ENCODE results near the gene PTPRZ1.

The PTPRZ1 gene

DNA sequence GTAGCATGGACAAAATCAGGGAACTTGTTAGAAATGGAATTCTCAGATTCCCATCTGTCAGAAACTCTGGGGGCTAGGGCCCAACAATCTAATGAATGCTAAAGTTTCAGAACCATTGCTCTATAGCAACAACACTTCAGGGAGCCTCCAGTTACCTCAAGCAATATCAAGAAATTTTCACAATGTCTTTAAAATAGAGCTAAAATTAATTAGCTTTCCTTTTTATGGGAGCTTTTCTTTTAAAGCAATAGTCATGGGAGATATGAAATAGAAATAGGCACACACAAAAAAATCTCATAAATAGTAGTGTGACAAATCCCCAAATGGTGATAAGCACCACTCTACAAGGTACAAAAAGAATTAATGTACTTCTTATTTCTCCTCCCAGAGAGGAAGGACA, 190.2 kb downstream of the PTPRZ1 start:
- no peak for DNase-seq

DNA sequence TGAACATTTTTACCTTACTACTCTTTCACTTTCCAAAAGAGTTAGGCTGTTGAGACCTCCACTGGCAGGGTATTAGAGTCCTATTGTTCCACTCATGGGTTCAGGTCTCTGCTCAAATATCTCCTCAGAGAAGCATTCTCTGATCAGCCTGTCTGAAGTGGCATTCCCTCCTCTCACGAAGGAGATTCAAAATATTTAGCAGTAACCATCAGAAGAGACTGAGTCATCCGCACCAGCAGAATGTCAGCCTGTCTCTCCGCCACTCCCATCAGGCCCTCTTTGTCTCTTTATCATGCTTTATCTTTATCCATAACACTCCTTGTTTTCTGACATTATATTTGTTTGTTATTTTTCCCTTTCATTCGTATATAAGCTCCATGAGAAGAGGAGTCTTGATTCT, 192.0 kb downstream of the PTPRZ1 start:
- DNase-seq: no peak

GRCh38 chr7:122067077-122067476, 194.1 kb downstream of the PTPRZ1 start:
- no peak for DNase-seq

DNA sequence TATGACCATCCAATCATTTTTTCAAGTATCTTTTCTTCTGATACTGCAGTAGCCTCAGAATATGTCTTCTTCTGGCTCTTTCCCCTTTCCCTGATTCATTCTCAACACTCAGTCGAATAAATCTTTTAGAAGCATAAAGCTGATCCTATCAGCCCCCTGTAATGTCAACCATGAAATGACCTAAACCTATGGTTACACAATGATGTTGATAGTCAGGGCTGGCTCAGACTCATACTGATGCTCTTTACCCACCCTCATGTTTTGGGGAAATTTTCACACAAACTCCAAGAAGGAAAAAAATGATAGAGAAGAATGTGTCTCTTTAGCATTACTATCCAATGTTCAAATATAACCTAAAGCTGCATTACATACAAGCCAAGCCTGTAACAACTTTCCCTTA, 195.1 kb downstream of the PTPRZ1 start:
- no peak for DNase-seq

DNA sequence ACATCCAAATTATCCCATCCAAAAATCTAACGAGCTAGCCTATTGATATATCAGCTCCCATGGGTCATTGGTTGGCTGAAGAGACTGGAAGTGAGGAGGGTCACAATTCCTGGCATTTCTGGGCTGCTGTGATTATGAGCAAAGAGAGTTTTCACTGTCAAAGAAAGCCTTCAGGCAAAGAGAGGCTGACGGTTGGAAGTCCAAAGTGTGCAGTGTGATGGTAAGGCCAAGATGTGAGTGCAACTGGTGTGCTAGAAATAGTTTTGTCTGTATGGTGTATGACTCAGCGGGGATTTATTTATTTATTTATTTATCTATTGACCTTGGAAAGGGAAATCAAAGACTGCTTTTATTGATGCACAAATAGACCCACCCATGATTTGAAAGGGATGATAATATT, 196.0 kb downstream of the PTPRZ1 start:
- DNase-seq: no peak

DNA sequence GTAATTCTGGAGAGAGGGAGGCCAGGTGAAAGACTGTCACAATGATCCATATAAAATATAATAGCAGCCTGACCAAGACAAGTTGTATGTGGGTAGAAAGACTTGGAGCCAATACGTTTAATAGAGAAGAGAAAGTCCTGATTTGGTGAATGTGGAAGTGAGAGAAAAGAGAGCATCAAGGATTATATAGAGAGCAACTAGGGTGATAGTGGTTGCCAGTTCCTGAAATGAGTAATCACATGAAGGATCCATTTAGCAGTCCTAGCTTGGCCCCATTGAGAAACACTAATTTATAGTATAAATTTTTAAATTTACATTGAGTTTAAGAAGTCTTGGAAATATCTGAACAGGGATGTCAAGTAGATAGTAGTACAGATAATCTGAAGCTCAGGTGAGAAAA, 197.1 kb downstream of the PTPRZ1 start:
- DNase-seq: no peak

- no peak for DNase-seq
These were observed 197.9 kb downstream of the PTPRZ1 start for GRCh38 chr7:122070834-122071233.

DNA sequence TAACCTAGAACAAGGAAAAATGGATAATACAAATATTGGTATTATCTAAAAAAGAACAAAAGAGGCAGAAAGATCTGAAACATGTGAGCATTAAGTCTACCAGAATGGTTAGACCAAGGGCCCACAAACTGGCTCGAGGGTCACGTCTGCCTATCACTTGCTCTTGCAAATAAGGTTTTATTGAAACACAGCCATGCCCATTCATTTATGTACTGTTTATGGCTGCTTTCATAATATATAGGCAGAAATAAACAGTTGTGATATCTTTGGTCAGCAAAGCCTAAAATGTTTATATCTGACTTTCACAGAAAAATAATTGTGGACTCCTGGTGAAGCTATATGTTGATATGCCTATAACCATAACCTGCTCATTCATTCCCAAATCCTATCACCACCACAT, 199.3 kb downstream of the PTPRZ1 start:
- no peak for DNase-seq

DNA sequence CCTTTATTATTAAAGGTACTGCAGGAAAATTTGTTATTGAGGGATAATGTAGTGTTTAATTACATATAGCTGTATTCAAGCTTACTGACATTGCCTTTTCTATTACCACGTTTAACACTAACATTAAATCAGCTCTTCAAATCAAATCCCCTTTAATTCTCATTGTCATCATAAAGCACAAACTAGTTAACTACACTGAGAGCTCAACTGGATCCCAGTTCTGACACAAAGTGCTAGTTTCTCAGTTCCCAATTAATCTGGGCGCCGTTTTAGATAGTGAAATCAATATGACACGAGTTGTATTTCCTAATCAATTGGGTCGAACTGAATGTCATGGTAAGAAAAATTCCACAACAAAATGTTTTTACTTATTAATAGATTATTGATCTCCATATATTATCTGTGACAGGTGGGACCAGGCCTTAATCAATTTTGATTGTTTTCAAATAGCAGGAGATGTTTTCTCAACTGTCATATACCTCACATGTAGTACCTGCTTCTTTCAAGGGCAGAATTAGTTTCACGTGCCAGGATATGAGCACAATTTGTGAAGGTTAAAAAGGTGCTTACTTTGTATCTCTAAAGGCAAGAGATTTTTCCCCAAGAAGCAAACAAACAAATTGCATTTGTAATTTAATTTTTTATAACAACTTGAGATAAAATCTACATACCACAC, 200.1 kb downstream of the PTPRZ1 start:
- DNase-seq: no peak

GRCh38 chr7:122073635-122074034, 200.7 kb downstream of the PTPRZ1 start:
- DNase-seq: no peak

DNA sequence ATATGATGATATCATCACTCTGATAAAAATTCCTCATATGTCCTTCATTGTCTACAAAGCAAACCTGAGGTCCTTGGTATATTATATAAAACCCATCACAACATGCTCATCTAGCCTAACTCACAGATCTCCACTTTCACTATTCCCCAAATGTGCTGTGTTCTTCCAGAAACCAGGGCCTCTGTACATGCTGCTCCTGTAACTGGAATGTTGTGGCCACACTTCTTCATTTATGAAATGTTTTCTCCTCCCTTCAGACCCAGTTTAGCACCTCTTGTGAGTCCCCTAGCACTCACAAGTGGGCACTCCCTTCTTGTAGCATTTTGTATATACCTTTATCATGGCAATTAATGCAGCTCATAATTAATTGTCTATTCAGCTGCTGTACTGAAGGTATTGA, 209.2 kb downstream of the PTPRZ1 start:
- no peak for DNase-seq

- DNase-seq: no peak
These were observed 209.7 kb downstream of the PTPRZ1 start for GRCh38 chr7:122082670-122083069.

GRCh38 chr7:122092964-122093797, 220.2 kb downstream of the PTPRZ1 start:
- peak; percentile 47 for DNase-seq

- DNase-seq: no peak
These were observed 221.6 kb downstream of the PTPRZ1 start for GRCh38 chr7:122094549-122094948.

DNA sequence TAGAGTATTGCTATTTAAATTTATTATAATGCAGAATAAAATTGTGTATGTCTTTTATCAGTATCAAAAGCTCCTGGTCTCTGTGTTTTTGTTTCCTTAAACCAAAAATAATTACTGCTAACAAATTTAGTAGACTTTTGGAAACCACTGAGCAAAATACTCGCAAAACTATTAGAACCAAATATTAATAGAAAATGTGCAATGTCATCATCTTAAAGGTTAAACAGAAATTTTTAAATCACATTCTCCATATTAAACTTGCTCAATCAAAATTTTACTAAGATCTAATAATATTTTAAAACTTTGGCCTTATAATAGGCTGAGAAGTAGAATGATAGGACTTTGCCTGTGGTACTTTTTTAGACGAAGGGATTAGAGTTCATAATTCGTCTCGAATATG, 222.7 kb downstream of the PTPRZ1 start:
- no peak for DNase-seq

- DNase-seq: no peak
These were observed 227.1 kb downstream of the PTPRZ1 start for GRCh38 chr7:122100021-122100420.

DNA sequence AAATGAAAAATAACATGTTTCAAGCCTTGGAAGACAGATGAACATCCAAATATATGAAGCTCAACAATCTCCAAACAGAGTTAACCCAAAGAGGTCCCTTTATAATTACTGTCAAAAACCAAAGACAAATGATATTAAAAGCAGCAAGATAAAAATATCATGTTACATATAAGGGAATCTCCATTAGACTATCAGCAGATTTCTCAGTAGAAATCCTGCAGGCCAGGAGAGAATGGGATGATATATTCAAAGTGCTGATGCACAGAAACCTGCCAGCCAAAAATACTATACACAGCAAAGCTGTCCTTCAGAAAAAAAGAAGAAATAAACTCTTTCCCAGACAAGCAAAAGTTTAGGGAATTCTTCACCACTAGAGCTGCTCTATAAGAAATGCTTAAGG, 230.1 kb downstream of the PTPRZ1 start:
- no peak for DNase-seq
